ENCODE results near the gene MATN1. TPM values are rescaled to one million over a fixed set of nuclear protein-coding genes. Genes with fewer than 3 reads are reported as not detected.
A peak's percentile ranks its signal among the peaks of the same experiment; 100 is the strongest.

The MATN1 gene
- total RNA-seq, 1 donor from 2014 or later = 0.54 TPM

DNA sequence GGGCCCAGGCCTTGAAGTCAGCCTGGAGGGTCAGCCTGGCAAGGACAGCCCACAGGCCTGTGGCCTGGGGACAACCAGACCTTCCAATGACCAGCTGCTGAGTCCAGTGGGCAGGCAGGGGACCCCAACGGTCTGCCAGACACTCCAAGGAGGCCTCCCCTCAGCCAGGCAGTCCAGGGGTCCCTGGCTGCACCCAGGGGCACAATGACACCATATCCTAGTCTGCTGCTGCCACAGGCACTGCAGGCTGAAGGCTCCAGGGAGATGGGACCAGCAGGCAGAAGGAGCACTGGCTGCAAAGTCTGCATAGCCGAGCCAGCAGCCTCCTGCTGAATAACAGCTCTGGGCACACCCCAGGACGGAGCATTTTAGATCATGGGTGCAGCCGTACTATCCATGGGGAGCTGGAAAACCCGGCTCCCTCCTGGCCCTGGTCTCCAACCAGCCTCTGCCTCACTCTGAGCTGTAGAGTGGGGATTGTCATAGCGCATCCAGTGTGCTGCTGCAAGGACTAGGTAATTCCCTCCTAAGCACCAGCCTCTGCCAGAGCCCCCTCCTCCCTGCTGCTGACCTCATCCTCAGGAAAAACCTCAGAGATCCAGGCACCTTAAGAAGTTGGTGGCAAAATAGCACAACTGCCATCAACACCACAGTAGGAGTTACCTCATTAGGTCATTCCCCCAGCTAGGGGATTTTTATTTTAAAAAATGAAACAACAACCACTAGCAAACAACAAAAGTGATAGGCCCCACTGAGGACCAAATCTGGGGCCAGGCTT is 39.0 kb upstream of the MATN1 start:
- H3K4me1 Mint-ChIP-seq = peaks cover 57% of the 10 kb centered on the region
- DNase-seq (ENCODE audit: low read depth, low spot score) = no peak
- no peak overlapping the region for H3K4me3 Mint-ChIP-seq
- H3K9me3 Mint-ChIP-seq = no peaks in the 10 kb centered on the region
- H3K27ac Mint-ChIP-seq (ENCODE audit: unreplicated experiment) = peak overlapping the region; percentile 35
- no peaks in the 10 kb centered on the region for H3K27me3 Mint-ChIP-seq (ENCODE audit: low read depth)
- TF ChIP-seq, protein P1, sequence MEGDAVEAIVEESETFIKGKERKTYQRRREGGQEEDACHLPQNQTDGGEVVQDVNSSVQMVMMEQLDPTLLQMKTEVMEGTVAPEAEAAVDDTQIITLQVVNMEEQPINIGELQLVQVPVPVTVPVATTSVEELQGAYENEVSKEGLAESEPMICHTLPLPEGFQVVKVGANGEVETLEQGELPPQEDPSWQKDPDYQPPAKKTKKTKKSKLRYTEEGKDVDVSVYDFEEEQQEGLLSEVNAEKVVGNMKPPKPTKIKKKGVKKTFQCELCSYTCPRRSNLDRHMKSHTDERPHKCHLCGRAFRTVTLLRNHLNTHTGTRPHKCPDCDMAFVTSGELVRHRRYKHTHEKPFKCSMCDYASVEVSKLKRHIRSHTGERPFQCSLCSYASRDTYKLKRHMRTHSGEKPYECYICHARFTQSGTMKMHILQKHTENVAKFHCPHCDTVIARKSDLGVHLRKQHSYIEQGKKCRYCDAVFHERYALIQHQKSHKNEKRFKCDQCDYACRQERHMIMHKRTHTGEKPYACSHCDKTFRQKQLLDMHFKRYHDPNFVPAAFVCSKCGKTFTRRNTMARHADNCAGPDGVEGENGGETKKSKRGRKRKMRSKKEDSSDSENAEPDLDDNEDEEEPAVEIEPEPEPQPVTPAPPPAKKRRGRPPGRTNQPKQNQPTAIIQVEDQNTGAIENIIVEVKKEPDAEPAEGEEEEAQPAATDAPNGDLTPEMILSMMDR (conservative IDR thresholded peaks at IDR 0.05) = no peak
- no peaks in the 10 kb centered on the region for H3K36me3 Mint-ChIP-seq (ENCODE audit: low read depth)

DNA sequence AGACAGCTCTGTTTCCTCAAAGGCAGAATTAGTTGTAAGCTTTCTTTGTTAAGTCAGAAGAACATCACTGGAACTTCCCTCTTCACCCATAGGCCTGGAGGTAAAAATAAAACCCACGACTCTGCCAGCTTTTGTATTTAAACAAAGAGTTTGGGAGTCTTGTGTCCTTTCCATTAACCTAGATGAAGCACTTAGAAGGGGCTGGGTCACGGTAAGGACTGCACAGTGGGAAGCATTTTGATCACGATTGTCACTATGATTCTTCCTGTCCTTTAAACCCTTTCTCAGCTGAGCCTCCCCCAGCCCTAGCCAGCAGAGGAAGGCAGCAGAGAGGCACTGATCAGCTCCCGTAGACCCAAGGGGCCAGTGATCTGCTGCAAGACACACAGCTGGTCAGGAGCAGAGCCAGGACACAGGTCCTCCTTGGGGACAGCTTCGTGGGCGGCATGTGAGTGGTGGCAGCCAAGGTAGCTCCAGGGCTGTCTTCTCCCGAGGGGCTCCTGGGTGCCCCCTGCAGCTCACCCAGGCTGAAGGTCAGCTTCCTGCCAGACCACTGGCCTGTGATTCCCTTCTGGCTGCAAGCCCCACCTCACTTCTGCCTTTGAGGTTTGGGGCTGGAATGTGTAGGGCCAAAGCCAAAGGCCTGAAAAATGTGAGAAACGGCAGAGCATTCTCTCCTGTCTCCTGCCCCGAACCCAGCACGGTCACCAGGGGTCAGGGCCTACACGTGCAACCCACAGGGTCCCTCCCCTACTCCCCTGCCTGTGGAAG is 38.2 kb upstream of the MATN1 start:
- no peaks in the 10 kb centered on the region for H3K36me3 Mint-ChIP-seq (ENCODE audit: low read depth)
- no peak for DNase-seq (ENCODE audit: low read depth, low spot score)
- no peaks in the 10 kb centered on the region for H3K9me3 Mint-ChIP-seq
- H3K4me1 Mint-ChIP-seq = peaks cover 62% of the 10 kb centered on the region
- TF ChIP-seq, protein P1 (conservative IDR thresholded peaks at IDR 0.05) = no peak
- peak overlapping the region; percentile 35 for H3K27ac Mint-ChIP-seq (ENCODE audit: unreplicated experiment)
- no peaks in the 10 kb centered on the region for H3K27me3 Mint-ChIP-seq (ENCODE audit: low read depth)
- peak overlapping the region; percentile 11 for H3K4me3 Mint-ChIP-seq

DNA sequence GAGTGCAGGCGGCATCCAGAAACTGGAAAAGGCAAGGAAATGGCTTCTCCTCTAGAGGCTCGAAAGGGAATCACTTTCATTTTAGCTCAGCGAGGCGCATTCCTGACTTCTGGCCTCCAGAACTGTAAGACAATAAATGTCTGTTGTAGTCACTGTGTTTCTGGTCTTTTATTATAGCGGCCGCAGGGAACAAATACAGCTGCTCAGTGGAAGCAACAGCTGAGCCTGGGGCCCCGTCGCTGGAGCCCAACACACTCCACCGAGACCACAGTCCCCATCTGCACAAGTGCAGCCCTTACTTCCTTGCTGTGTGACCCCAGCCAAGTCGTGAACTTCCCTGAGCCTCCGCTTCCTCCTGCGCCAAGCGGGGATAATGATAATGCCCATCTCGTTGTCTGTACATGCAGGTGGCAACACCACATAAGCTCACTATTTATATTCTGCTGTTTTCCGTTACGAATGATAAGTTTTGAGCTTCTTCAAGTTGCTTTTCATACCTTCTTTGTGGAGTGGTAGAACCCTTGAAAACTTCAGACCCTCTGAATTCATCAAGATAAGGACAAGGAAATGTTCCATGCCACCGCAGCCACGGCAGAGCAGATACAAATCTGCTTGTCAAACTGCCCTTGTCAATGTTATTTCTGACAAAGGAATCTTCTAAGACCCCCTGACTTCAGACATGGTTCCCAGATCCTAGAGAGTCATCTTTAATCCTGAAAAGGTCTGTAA is 37.4 kb upstream of the MATN1 start:
- Mint-ChIP-seq H3K36me3 (ENCODE audit: low read depth) (no peaks in the 10 kb centered on the region), H3K4me3 (peak overlapping the region; percentile 44), H3K27me3 (ENCODE audit: low read depth) (no peaks in the 10 kb centered on the region), H3K9me3 (no peaks in the 10 kb centered on the region), H3K4me1 (peaks cover 63% of the 10 kb centered on the region), H3K27ac (ENCODE audit: unreplicated experiment) (peak overlapping the region; percentile 48)
- no peak for DNase-seq (ENCODE audit: low read depth, low spot score)
- TF ChIP-seq, protein P1 (conservative IDR thresholded peaks at IDR 0.05) = no peak

DNA sequence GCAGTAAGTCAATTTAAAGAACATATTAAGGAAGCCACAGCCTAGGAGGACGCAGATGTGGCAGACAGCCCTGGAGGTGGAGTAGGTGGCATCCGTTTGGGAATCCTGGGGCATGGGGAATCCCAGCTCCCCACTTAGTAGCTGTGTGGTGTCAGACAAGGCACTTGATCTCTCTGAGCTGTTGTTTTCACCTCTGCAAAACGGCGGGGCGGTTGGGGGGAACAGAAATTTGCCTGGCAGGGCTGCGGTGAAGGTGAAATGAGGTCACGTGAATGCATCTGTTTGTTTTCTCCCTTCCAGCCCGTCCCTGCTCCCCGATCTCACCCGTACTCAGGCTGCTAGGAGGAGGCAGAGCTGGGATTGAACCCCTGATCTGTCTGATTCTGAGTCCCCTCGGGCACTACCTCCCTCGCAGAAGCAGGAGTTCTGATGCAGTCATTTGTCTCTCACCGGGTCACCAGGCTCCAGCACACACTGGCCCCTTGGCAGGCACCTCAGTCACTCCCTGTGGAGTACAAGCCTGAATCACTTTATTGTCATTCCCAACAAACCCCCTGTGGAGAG is 36.4 kb upstream of the MATN1 start:
- H3K4me1 Mint-ChIP-seq = peaks cover 71% of the 10 kb centered on the region
- H3K9me3 Mint-ChIP-seq = no peaks in the 10 kb centered on the region
- no peaks in the 10 kb centered on the region for H3K27me3 Mint-ChIP-seq (ENCODE audit: low read depth)
- no peak for DNase-seq (ENCODE audit: low read depth, low spot score)
- peak overlapping the region; percentile 48 for H3K27ac Mint-ChIP-seq (ENCODE audit: unreplicated experiment)
- TF ChIP-seq, protein P1 (conservative IDR thresholded peaks at IDR 0.05) = no peak
- peak overlapping the region; percentile 44 for H3K4me3 Mint-ChIP-seq
- no peaks in the 10 kb centered on the region for H3K36me3 Mint-ChIP-seq (ENCODE audit: low read depth)

DNA sequence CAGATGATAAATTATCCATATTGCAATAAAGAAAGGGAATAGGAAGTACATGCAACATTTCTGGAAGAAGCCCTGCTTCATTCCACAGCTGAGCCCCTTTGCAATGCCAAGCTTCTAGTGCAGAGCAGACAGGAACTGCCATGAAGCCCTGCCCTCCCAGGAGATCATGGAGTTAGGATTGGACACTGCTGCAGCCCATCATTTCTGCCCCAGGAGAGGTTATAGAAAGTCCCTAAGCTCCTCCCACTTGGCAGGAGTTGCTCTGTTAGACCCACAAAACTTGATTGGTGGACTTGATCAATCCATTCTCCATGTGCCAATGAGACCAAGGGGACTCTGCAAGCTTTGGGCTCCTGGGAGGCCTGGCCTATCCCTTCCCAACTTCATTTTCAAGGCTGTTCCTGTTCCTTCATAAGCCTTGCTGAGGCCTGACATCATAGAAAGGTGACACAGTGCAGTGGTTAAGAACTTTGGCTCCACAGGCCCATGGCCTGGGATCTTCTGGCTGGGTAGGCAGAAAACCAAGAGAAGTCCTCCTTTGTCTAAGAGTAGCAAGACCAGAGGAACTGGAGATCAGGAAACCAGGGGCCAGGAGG is 35.5 kb upstream of the MATN1 start:
- Mint-ChIP-seq H3K4me3 (no peak overlapping the region), H3K4me1 (peaks cover 71% of the 10 kb centered on the region), H3K9me3 (no peaks in the 10 kb centered on the region), H3K36me3 (ENCODE audit: low read depth) (no peaks in the 10 kb centered on the region), H3K27ac (ENCODE audit: unreplicated experiment) (no peak overlapping the region), H3K27me3 (ENCODE audit: low read depth) (no peaks in the 10 kb centered on the region)
- TF ChIP-seq, protein P1 (conservative IDR thresholded peaks at IDR 0.05) = no peak
- DNase-seq (ENCODE audit: low read depth, low spot score) = no peak

Data from neural crest cell (in vitro differentiated cells).